Fibroblast of skin of scalp (primary cell): Measurements from ENCODE around the gene SHC3.
A peak's percentile ranks its signal among the peaks of the same experiment; 100 is the strongest.

Experiments used
- DNase-seq: peaks from one replicate; pipeline ENCODE4 v3.0.0-alpha.2; 2013

Gene SHC3

GRCh38 chr9:89052470-89053097 lies 126.0 kb downstream of the SHC3 start:
- DNase-seq = no peak

DNA sequence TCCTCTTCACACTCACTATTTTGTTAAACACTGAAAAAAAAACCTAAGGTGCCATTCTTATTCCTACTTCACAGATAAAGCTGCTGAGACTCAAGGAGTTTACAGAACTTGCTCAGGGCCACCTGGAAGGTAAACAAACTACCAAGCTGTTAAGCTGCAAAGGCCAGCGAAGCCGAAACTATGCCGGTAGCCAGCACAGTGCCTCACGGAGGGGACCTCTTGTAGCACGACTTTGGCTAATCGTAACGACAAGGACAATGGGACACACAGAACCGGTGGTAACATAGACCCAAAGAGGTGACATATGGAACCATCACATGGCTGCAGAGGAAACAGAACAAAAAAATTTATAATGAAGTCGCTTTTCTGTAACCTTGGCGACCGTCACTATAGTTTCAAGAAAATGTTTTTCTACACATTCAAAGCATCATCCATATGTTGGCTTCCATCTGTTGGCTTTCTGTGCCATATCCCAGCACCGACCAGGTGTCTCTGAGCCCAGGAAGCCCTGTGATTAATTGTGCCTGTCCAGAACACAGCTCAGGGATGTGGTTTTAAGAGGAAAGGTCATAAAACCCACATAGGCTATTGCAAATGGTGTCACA lies 127.1 kb downstream of the SHC3 start:
- no peak for DNase-seq

GRCh38 chr9:89049646-89050045 lies 129.0 kb downstream of the SHC3 start:
- DNase-seq = no peak

GRCh38 chr9:89048616-89049015 lies 130.0 kb downstream of the SHC3 start:
- DNase-seq = no peak

DNA sequence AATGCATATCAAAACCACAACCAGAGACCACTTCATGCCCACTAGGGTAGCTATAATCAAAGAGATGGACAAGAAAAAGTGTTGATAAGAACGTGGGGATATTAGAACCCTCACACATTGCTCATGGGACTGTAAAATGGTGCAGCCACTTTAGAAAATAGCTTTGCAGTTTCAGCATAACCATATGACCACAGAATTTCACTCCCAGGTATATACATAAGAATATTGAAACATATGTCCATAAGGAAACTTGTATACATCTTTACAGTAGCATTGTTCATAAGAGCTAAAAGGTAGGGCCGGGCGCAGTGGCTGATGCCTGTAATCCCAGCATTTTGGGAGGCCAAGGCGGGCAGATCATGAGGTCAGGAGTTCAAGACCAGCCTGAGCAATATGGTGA lies 131.0 kb downstream of the SHC3 start:
- DNase-seq = no peak

- peak; percentile 66 for DNase-seq
Measured at GRCh38 chr9:89046832-89047231, 131.8 kb downstream of the SHC3 start.

- DNase-seq = no peak
Measured at GRCh38 chr9:89044881-89045280, 133.7 kb downstream of the SHC3 start.

GRCh38 chr9:89044104-89044503 lies 134.5 kb downstream of the SHC3 start:
- no peak for DNase-seq

GRCh38 chr9:89042984-89043383 lies 135.6 kb downstream of the SHC3 start:
- DNase-seq = no peak

DNA sequence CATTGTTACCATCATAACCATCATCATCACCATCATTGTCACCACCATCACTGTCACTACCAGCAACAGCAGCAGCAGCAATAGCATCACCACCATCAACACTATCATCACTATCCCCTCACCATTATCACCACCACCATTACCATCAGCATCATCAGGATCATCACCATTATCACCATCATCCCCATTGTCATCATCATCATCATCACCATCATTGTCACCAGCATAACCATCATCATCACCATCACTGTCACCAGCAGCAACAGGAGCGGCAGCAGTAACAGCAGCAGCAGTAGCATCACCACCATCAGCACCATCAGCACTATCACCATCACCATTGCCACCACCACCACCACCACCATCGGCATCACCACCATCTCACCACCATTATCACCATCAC lies 139.0 kb downstream of the SHC3 start:
- no peak for DNase-seq

DNA sequence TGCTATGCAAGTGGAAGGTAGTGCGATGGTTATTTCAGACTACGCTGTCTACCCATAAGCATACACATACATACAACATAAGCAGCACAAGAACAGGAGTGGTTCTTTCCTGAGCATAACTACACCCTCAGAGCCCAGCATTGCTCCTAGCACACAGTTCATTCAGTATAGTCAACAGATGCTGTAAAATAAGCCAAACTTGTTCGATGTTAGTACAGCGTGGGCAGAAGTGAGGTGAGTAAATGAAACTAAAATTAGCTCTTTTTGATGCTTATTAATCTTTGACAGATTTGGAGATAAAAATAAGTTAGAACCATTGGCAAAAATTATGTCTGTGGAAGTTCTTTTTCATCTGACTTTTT lies 139.5 kb downstream of the SHC3 start:
- DNase-seq = no peak

DNA sequence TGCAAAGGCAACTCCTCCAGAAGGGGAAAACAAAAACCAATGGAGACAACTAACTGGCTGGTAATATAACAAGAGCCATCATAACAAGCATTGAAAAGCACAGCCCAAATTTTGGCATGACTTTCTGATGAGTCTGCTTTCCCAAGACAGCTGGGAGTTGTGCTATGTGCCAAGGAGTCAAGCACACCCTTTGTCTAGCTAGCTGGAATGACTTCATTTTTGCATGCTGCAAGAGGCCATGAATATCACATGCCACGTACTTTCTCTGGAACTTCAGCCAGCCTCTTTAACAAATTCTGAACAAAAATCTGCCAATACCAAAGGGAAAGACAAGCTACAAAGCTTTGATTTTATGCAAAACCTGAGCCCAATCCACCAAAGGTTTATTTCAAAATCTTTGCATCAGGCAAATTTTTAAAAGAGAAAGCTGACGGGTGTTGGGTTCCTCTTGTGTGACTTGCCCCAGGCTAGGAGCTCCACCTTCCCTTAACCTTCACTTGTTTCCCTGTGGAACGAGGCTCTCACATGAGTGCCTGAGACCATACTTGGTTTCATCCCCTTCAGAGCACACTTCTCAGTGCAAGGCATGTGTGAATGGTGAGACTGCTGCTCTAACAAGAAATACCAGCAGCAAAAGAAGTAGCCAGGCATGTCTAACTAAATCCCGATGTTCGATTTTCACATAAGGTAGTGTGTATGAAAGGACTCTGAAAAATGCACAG lies 140.1 kb downstream of the SHC3 start:
- DNase-seq = peak; percentile 93

DNA sequence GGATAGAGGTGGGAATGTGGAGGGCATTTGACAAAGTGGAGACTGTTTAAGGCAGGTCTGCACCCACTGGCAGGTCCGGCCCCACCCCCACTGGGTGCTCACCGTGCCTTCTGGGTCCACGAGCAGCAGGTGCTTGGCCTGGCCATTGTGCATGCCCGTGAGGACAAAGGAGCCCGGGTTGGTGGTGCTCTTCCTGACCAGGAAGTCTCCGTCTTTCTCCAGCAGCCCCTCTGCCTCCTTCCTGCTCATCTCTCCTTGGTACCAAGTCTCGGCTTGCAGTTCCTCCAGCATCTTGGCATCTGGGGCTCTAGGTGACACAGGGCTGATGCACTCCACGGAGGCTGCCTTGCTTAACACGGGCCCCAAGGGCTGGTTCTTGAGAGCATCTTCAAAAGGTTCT lies 140.7 kb downstream of the SHC3 start:
- DNase-seq = no peak

- no peak for DNase-seq
Measured at GRCh38 chr9:89037346-89037745, 141.3 kb downstream of the SHC3 start.

DNA sequence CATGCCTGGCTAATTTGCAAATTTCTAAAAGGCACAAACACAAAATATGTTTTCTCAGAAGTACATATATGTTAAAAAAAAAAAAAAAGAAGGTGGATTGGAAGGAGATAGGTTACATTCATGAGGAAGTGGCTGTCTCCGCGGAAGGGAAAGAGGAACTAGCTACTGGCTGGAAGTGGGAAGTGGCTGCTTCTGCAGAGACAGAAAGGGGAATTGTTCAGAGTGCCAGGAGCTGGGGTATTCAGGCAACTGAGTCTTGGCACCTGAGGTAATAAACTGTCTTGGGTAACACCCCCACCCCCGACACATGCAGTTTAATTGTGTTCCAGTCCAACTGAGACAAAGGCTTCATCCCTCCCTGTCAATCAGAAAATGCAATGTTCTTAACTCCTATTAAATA lies 141.7 kb downstream of the SHC3 start:
- DNase-seq = no peak

DNA sequence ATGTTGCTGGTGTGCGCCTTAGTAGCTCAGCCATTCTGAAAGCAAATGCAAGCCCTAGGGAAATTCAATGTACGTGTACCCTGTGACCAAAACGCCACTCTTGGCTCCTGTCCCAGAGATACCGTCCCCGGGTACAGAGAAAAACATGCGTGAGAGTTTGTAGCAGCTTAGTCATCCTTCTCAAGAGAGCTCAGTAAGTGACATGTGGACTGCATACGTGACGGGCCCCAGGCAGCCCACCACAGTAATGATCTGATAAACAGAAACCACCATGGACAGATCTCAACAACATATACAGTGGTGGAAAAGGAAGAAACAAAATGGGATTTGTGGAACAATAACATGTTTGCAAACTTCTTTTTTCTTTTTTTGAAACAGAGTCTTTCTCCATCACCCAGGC lies 142.2 kb downstream of the SHC3 start:
- peak; percentile 77 for DNase-seq

- DNase-seq = no peak
Measured at GRCh38 chr9:89032661-89033060, 146.0 kb downstream of the SHC3 start.

DNA sequence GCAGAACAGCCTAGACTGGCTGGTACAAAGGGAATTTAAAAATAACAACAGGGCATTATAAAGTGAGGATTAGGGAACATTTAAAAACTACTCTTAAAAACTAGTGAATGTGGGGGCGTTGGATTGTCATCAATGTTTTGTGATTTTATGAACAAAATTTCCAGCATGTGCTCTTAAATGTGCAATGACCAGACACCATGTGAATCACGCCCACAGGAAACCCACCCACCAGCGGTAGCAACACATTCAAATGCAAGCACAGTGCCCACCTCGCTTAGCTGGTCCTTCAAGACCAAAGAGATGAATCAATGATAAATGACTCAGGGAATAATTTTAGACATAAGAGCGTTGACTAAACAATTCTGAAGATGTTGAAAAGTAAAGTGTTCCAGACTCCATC lies 146.4 kb downstream of the SHC3 start:
- DNase-seq = no peak

DNA sequence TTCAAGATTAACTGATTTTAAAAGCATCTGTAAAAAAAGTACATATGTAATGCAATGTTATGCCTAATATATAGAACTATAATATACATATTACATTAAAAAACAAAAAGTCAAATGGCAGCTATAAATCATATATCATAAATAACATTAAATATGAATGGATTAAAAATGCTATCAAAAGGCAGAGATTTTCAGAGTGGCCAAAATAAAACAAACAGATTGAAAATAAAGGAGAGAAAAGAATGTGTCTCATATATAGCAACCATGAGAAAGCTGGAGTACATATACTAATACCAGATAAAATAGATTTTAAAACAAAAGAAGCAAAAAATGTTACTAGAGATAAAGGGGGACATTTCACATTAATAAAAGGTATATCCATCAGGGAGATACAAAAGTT lies 148.8 kb downstream of the SHC3 start:
- no peak for DNase-seq

GRCh38 chr9:89026876-89027275 lies 151.7 kb downstream of the SHC3 start:
- DNase-seq = no peak

DNA sequence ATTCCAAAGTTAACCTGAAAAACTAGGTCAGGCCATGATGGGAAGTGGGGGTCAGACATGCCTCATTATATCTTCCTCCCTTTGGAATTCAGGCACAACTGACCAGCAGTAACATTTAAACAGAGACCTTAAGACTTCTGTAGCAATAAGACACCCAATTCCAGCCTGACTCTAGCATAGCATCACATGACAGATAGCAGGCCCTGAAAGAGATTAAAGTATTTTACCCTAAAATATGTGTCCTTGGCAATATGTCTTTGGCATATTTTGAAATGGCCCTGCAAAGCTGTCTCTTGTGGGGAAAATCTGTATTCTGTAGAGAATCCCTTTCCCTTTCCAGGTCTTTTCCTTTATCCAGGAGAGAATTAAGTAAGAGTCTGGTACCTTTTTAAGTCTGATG lies 153.1 kb downstream of the SHC3 start:
- no peak for DNase-seq

- DNase-seq = no peak
Measured at GRCh38 chr9:89024727-89025126, 153.9 kb downstream of the SHC3 start.

GRCh38 chr9:89023740-89024139 lies 154.9 kb downstream of the SHC3 start:
- no peak for DNase-seq

- peak; percentile 46 for DNase-seq
Measured at GRCh38 chr9:89022902-89023301, 155.7 kb downstream of the SHC3 start.
